HG02588 (cell line): Measurements from ENCODE around the gene FOSL1.
A peak's percentile ranks its signal among the peaks of the same experiment; 100 is the strongest.

ENCODE experiments used
- ATAC-seq: cut with Tn5 transposase; IDR thresholded peaks from one replicate; pipeline ENCODE4 v1.9.1; 2021; ENCODE audit warnings: mild to moderate bottlenecking, moderate library complexity; ENCODE audit not compliant: unreplicated experiment

The FOSL1 gene

DNA sequence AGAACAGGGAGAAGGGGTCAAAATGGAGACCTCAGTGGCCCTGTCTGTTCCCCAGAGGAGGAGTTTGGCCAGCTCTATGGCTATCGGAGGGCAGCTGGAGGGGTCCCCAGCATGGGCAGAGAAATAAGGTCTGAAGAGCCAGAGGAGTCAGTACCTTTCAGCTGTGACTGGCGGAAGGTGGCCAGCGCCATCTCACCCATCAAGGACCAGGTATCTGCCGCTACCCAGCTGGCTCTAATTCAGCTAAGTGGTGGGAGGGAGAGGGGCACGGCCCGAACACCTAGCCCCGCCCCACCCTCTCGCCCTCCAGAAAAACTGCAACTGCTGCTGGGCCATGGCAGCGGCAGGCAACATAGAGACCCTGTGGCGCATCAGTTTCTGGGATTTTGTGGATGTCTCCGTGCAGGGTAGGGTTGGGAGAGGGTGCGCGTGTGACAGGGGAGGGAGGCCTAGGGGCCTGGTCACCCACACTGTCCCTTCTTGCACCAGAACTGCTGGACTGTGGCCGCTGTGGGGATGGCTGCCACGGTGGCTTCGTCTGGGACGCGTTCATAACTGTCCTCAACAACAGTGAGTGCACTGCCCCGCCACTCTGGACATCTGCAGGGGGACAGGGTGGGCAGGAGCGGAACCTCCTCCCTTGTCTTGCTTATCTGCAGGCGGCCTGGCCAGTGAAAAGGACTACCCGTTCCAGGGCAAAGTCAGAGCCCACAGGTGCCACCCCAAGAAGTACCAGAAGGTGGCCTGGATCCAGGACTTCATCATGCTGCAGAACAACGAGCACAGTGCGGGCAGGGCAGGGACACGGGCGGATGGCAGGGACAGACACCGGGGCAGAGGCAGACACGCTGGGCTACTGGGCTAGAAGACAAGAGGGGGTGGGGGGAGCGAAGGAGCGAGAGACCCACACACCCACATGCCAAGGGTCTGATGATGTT is 17.8 kb downstream of the FOSL1 start:
- no peak for ATAC-seq

DNA sequence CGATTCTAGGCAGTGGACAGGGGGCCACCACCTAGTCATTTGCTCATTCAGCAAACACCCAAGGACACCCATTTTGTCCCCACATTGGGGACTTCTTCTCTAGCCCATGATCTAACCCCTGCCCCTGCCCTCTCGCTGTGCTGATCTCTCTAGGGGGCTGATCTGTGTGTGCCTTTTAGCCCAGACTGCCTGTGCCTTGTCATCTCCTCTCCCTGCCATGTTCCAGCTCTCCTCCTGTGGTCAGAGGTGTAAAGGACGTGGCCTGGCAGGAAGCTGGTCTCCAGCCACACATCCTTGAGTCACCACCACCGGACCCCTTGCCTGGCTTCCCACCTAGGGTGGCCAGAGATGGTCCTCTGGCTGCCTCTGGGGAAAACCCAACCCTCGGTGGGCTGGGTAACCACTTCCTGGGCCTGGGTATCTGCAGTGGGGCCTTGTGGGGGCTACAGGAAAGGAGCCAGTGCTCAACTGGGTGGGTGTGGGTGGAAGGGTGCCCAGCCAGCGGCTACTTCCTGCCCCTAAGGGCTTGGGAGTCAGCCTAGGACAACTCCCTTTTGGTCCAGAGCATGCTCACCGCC is 19.3 kb downstream of the FOSL1 start:
- no peak for ATAC-seq

DNA sequence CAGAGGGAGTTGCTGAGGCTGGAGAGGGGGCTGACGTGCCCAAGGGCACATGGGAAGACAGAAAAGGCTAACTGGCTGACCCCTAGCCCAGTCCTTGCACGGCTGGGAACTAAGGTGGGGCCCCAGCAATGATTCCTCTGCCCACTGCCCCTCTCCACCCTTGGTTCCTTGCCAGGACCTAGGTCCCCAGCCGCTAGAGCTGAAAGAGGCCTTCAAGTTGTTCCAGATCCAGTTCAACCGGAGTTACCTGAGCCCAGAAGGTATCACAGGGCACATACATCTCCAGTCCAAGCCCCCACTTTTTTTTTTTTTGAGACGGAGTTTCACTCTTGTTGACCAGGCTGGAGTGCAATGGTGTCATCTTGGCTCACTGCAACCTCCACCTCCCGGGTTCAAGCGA is 20.2 kb downstream of the FOSL1 start:
- ATAC-seq = no peak

DNA sequence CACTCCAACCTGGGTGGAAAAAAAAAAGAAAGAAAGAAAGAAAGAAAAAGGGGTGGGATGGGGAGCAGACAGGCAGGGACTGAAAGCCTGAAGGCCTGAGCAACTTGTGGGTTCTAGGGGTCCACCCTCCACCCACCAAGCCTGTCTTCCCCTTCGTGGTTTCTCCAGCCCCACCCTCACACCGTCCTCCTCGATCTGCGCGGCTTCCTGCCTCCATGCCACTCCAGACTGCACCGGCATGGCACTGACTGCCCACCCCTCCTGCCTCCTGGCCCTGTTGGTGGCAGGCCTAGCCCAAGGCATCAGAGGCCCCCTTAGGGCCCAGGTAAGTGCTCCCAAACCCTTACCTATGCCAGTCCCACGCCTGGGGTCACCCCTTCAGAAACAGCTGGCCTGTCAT is 20.6 kb downstream of the FOSL1 start, which contains the start of gene CTSW:
CTSW (plus strand) TSS at position 221 of the 400 bp plus-strand sequence; CDS start at position 239, 18 bp downstream.
- no peak for ATAC-seq

DNA sequence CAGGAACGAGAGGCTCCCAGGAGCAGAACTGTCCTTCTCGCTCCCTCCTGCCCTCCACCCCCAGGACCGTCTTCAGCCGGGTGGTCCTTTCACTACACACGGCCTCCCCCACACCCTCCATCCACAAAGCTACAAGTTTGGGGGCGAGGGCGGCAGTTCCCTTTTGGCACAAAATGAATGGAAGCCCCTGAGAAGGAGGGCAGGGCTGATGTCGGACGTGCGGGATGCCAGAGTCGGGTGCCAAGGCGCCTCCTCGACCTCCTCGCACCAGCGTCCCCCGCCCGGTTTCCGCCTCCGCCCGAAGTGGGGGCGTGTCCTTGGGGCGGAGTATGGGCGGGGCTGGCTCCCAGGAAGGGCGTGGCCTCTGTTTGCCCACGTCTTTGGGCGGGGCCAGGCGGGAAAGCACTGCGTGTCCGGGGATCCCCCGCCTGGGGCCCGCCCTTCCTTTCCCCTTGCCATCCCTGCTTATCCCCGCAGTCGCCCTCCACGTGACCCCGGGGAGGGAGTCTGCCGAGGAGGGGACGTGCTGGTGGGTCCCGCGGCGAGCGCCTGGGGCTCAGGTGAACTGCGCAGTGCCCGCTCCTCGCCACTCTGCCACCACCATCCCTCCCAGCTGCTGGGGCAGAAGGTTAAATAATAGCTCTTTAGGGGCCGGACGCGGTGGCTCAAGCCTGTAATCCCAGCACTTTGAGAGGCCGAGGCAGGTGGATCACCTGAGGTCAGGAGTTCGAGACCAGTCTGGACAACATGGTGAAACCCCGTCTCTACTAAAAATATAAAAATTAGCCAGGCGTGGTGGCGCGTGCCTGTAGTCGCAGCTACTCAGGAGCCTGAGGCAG is 26.7 kb downstream of the FOSL1 start:
- peak; percentile 80 for ATAC-seq

DNA sequence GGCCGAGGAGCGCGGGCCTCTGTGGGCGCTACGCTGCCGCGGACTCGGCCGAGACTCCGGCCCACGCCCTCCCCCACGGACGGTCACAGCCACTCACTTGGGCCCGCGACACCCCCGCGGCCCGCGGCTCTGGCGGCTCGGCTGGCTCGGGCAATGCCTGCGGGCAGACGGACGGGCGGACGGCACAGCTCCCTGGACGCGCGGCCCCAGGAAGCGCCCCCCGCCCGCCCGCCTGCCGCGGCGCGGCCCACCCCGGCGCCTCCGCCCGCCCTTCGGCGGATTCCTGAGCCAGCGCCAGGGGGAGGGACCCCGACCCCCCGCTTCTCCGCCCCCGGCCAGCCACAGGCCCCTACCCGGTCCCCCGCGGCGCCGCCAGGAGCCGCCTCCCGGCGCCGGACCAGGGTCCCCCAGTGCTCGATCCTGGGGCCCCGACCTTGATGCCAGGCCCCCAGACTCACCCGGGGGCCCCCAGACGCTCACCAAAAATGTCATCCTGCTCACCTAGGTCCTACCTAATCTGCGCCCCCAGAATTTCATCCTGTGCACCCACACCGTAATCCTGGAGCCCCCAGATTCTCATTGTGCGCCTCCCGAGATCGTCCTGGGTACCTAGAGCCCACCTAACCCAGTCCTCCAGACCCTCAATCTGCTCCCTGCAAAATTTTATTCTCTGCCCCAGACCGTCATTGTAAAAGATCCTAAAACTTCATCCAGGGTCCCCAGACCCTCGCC is 27.4 kb downstream of the FOSL1 start, which contains the start of gene EFEMP2:
EFEMP2 (minus strand) TSS at position 215 of the 732 bp plus-strand sequence. CDS start 446 bp downstream, outside the sequence.
- no peak for ATAC-seq

DNA sequence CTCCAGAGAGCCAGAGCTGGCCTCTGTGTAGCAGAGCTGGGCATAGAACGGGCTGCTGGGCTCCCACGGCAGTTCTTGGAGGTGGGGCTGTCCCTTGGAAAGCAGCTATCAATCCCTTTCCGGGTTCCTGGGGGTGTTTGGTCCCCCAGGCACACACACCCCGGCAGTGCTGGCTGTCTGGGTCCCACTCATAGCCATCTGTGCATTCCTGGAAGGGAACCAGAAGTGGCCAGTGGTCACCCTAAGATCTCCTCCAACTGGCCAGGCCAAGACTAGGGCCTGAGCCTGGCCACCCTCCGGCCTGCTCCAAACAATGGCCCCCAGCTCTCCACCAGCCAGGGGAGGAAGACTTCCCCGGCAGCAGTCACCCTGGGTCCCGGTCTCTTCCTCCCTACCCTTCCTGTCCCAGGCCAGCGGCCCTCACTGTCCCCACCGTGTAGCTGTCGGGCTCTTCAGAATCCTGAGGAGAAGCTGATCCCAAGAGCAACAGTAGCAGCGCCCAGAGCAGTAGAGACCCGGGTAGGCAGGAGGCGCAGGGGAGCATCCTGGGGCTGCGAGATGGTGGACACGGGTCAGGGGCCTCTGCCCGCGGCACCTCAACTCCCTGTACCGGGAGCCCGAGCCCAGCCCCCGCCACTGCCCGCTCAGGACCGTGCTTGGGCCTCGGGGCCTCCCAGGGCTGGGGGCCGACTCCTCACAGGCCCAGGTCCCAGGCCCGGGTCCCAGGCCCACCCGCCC is 28.2 kb downstream of the FOSL1 start:
- ATAC-seq = no peak

DNA sequence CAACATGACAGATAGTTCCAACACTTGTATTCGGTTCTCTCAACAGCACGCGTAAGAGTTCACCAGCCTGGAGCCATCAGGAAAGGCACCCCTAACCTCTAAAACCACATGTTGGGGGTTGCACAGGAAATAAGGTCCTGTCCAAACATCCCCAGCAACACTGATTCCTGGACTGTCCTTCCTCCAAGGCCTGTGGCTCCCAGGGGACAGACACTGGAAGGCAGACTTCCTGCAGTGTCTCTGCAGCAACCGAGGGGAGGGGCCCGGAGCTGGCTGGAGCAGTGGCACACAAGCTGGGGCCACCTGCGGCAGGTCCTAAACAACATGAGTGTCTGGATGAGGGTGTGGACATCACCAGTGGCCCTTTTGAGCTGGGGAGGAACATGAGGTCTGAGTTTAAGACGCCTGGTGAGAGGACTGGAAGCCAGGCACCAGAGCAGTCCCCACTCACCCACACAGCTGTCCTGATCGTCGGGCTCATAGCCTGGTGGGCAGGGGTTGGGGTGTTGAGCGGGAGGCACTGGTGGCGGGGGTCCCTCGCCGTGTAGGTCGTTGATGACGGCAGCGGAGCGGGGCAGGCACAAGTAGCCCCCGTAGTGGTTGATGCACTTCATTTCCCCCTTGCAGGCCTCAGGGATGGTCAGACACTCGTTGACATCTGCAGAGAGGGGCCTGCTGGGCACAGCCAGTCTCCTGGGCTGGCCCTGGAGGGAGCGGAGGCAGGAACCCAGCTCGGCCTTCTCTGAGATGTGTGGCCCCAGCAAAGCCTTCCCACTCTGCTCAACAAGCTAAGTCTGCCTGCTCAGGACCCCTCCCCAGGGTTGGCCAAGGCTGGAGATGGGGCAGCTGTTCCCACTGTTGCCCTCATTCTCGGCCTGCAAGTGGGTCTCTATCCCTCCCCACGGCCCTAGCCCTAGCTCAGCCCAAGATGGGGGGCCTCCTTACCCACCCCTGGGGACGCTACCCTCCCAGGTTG is 29.2 kb downstream of the FOSL1 start:
- no peak for ATAC-seq

DNA sequence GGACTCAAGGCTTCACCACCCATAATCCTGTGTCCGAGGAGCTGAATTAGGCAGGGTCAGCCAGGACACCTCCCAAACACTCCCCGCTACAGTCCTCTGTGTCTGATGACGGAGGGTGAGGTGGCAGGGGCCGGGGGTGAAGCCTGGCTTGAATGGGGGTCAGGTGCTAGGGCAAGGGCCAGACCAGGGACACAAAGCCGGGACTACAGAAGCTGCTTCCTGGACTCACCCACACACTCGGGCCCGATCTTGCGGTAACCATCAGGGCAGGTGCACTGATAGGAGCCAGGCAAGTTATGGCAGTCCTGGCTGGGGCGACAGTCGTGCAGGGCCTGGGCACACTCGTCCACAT is 29.9 kb downstream of the FOSL1 start:
- no peak for ATAC-seq

DNA sequence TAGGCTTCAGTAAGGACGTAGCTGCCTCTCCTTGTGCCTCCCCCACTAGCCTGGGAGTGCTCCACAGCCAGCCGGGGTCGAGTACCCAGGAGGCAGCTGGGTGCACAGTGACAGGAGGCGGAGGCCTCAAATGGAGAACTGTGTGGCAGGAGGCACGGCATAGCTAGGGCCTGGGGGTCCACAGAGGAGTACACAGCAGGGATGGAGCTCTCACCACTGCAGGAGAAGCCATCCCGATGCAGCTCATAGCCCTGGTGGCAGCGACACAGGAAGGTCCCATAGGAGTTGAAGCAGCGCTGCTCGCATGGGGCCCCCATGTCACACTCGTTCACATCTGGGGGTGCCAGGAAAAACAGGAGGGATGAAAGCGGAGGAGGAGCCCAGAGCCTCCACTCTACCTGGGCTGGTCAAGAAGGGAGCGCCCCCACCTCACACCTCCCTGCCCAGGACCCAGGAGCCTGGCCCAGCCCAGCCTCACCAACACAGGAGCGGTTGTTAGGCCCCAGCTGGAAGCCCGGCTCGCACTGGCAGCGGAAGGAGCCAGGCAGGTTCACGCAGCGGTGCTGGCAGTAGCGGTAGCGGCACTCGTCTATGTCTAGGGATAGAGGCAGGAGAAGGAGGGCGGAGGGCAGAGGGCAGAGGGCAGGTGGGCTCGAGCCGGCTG is 30.4 kb downstream of the FOSL1 start:
- no peak for ATAC-seq

DNA sequence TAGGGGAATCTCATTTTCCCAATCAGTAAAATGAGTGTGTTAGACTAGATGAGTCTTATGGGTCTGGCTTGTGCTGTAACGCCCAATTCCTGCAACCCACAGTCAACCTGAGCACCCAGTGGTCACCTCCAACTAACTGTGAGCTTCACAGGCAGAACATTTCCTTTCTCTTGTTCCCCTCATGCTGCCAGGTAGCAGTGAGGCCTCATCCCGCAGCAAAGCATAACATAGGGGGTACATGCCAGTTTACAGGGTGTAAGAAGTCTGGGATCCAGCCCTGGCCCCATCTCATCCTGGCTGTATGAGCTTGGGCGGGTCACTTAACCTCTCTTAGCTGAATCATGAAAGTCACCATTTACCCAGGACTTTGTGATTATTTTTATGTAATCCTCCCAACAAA is 31.3 kb downstream of the FOSL1 start:
- ATAC-seq = no peak

DNA sequence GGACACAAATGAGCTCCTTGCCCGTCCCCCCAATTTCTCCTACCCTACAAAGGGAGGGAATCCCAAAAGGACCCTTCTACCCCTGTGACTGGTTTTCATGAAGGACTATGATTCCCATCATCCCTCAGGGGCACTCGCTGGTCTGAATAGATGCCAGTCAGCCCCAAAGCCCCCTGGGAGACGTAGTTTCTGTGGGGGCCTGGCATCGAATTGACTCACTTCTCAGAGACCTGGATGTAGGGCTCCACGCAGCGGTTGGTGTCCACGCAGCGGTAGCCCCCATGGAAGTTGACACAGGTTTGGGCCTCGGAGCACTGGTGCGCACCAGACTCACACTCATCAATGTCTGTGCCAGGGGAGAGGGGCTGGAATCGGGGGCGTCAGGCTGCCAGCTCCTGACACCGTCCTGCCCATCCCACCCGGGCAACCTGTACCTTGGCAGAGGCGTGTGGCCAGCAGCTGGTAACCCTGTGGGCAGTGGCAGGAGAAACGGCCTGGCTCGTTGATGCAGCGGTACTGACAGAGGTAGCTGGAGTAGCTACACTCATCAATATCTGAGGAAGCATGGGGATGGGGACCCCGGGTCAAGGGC is 32.0 kb downstream of the FOSL1 start:
- no peak for ATAC-seq

DNA sequence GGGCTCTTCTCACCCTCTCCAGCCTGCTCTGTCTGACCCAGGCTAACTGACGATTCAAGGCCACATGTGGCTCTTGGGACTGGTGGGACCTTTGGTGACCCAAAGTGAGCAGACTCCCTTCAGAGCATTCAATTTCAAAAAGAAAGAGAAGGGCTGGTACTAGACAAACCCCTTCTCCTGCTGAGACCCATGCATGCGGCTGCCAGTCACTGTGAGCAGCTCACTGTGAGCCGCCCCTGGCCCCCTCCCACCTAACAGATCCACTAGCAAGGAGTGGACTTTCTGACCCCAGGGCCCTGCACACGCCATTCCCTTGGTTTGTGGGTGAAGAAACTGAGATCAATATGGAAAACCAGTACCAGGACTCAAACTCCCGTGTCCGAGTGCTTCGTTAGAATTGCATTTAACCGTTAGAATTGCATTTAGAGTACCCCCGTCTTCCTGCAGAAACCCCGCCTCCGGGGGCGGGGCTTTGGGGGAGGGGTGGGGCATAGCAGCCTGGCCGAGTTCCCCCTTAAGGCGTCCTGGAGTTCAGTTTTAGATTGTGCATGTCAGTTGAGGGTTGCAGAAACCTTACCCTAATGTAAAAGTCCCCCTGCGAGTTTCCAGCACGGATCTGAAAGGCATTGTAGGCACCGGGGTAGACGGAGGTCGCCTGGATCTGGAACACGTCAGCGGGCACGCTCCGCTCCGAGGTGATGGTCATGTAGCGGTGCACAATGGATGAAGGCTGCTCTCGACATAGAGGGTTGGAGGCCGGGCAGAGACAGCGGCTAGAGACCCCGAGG is 32.7 kb downstream of the FOSL1 start:
- no peak for ATAC-seq

DNA sequence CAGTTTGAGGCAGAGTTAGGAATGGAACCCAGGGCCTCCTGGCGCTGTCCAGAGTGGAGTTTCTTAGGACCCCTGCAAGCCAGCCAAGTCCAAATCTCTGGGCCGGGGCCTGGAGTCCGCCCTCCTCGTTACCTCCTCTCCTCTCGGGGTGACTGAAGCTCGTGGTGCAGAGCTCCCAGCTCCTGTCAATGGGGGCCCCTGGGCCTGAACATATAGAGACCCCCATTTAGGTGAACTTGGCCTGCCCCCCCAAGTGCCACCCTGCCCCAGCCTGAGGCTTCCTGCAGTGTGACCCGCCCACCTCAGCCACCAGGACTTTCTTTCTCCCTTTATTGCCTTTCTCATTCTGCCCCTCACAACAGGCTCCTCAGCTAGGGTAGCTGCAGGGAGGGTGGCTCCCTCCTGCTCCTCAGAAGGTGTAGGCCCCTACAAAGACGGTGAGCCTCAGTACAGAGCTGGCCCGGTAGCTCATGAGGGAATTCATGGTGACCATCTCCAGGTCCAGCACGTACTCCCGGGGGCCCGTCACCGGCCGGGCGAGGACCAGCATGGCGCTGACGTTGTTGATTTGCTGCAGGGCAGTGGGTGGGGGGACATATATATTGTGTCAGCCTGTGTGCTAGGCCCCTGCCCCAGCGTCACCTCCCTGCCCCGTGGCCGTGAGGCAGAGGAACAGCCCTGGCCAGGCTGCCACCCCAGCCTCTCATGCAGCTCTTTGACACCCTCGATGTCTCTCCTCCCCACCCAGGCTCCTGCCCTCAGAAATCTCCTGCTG is 33.5 kb downstream of the FOSL1 start:
- no peak for ATAC-seq

DNA sequence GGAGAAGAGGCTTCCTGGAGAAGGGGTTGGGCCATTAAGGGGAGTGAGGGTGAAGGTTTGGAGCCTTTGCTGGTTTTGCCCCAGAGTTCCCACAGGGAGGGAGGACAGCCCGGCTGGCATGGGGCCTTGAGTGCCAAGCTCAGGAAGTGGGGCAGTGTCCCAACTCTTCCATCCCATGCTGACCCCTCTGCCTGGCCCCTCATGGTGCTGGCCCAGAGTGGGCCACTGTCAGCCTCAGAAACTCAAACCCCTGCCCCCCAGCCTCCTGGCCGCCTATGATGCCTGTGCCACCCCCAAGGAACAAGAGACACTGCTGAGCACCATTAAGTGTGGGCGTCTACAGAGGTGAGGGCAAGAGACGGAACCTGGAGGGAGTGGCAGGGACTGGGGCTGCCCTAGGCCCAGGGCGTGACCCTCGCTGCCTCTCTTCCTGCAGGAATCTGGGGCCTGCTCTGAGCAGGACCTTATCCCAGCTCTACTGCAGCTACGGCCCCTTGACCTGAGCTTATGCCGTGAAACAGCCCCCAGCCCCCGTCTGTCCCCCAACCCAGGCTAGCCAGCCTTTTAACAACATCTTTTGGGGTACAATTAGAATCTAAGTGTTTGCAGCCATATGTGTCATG is 34.5 kb downstream of the FOSL1 start:
- ATAC-seq = no peak
